Heart right ventricle (tissue), 16 donors: ENCODE data around the gene ZNF189. TPM values are rescaled to one million over a fixed set of nuclear protein-coding genes. Genes with fewer than 3 reads are reported as not detected.
A peak's percentile ranks its signal among the peaks of the same experiment; 100 is the strongest.

ENCODE experiments used
- ATAC-seq, 8 donors: fragments of 200-7000 bp; cut with Tn5 transposase; one replicate each; pipeline ENCODE4 v1.9.1; 2020; ENCODE audit warnings: mild to moderate bottlenecking in 8 of 8, moderate library complexity in 8 of 8, moderate number of reproducible peaks in 1 of 8
- DNase-seq, 2 donors: peaks; one replicate each; pipeline ENCODE4 v3.0.0-alpha.2; 2020
- H3K27ac ChIP-seq, 10 donors: fragments of 200-600 bp; sonication (generic) in 2 of 10; one replicate each; pipeline versions ENCODE4 v1.5.0 to v1.8.0; 2020 to 2022; ENCODE audit warnings: mild to moderate bottlenecking in 3 of 10
- H3K27me3 ChIP-seq, 7 donors: fragments of 200-600 bp; one replicate each; pipeline ENCODE4 v1.8.0; 2021 to 2022; ENCODE audit warnings: mild to moderate bottlenecking in 2 of 7
- H3K36me3 ChIP-seq, 9 donors: fragments of 200-600 bp; sonication (generic) in 1 of 9; one replicate each; pipeline versions ENCODE4 v1.5.0 to v1.8.0; 2020 to 2022; ENCODE audit warnings: mild to moderate bottlenecking in 2 of 9
- H3K4me1 ChIP-seq, 9 donors: fragments of 200-600 bp; sonication (generic) in 1 of 9; one replicate each; pipeline versions ENCODE4 v1.5.0 to v1.8.0; 2020 to 2022; ENCODE audit warnings: mild to moderate bottlenecking in 4 of 9
- H3K4me3 ChIP-seq, 10 donors: fragments of 200-600 bp; sonication (generic) in 2 of 10; one replicate each; pipeline versions ENCODE4 v1.5.0 to v1.8.0; 2020 to 2022; ENCODE audit warnings: mild to moderate bottlenecking in 7 of 10, moderate library complexity in 2 of 10
- H3K9me3 ChIP-seq, 11 donors: fragments of 200-600 bp in 10 of 11; sonication (generic) in 2 of 11; one replicate each; pipeline versions ENCODE4 v1.5.0 to v1.8.0; 2013 to 2022; ENCODE audit warnings: mild to moderate bottlenecking in 2 of 11, control low read depth in 1 of 11, moderate library complexity in 1 of 11
- CTCF ChIP-seq, 9 donors: fragments of 200-600 bp; sonication (generic) in 2 of 9; IDR thresholded peaks; one replicate each; pipeline versions ENCODE4 v1.5.0 to v1.8.0; 2021 to 2022; ENCODE audit warnings: antibody characterized with exemption in 9 of 9, mild to moderate bottlenecking in 5 of 9, moderate library complexity in 1 of 9
- WGBS, 2 donors: extraction: QIAGEN DNeasy Blood & Tissue Kit; methylation state at CpG; one replicate each; pipeline ENCODE4 v1.1.7; 2013; ENCODE audit warnings: inconsistent platforms in 1 of 2; 5-methylcytosine and 5-hydroxymethylcytosine counted together
- intact Hi-C, 10 donors: fragments of 100-400 bp; cut with DNase I; formaldehyde crosslinking; loops; one replicate each; pipeline versions ENCODE4 v1.11.1 to v1.14.2; 2022
- polyA plus RNA-seq, 2 donors: library from polyadenylated mRNA; stranded (reverse); fragments of 200-250 nt; gene quantifications; one replicate each; pipeline ENCODE4 v1.2.3, GENCODE V29; 2013
- total RNA-seq, 10 donors: library from RNA; stranded (reverse); fragmentation: NEBNext Ultra II Directional in 3 of 10; extraction: Animal tissue kit (Norgen Biotek cat#: 25700) in 3 of 10; gene quantifications; one replicate each; pipeline versions ENCODE4 v1.2.1 to v1.2.4, GENCODE V29; 2021 to 2023
- donor health status: Arrhythmogenic right ventricular cardiomyopathy.
- donor health status: ischemic (EF 13 %, LVEDD 7.1; RV severe dilation, severe dysfunction).
- donor health status: healthy with polysubstance abuse.
- donor health status: DM: no; HTN: yes; CAD: no.
- donor health status: DM: no; HTN: no; CAD: no.
- donor health status: ischemic (EF 25% LVEDD 6.9; RV normal size, moderate dysfunction).
- donor health status: ischemic (EF 25% LVEDD 5.7; RV mildly dilated, moderate dysfunction).
- donor health status: healthy.
- donor health status: DM: yes; HTN: yes; CAD: no.
- donor health status: Ischemic cardiomyopathy.
- donor health status: ischemic (EF 35%, LVEDD 5.7; RV mildly dilated, moderate dysfunction).
- donor health status: nonischemic (EF 11% LVEDD 7.7; RV severe dilation, severe dysfunction).
- donor health status: DM: yes; HTN: yes; CAD: no.
- donor health status: PGD.
- donor health status: ischemic (EF 29% LVEDD 5.4; RV normal size, mild dysfunction).
- donor health status: nonischemic (EF 23%, LVEDD 6.1; RV moderate dilation, normal function).

The ZNF189 gene
- total and polyA plus RNA-seq, 12 donors, result 10.9 to 28.0 (median 19.3) TPM

GRCh38 chr9:101415578-101415977 lies 16.9 kb downstream of the ZNF189 start:
- Histone ChIP-seq H3K36me3 (peaks cover 0 to 40% (median 0%) of the 10 kb centered on the region in 9 donors), H3K27me3 (no peaks in the 10 kb centered on the region), H3K27ac (no peak overlapping the region), H3K9me3 (peaks cover 0 to 90% (median 41%) of the 10 kb centered on the region in 11 donors), H3K4me1 (peaks cover 0 to 15% (median 0%) of the 10 kb centered on the region in 9 donors), H3K4me3 (no peak overlapping the region)
- DNase-seq (no peak), ATAC-seq (peak in 1 of 8 donors; percentile 9)
- intact Hi-C loops, result no loop called here
- no peak for TF ChIP-seq CTCF (IDR thresholded peaks at IDR 0.05)

GRCh38 chr9:101417389-101417788 lies 18.7 kb downstream of the ZNF189 start:
- Histone ChIP-seq H3K4me1 (peaks cover 0 to 15% (median 0%) of the 10 kb centered on the region in 9 donors), H3K9me3 (peaks cover 0 to 72% (median 26%) of the 10 kb centered on the region in 11 donors), H3K4me3 (no peak overlapping the region), H3K27ac (no peak overlapping the region), H3K27me3 (no peaks in the 10 kb centered on the region), H3K36me3 (peaks cover 0 to 28% (median 0%) of the 10 kb centered on the region in 9 donors)
- TF ChIP-seq CTCF (IDR thresholded peaks at IDR 0.05), result no peak
- no peak for DNase-seq
- intact Hi-C loops, result no loop called here
- ATAC-seq, result no peak

GRCh38 chr9:101417977-101418376 lies 19.3 kb downstream of the ZNF189 start:
- Histone ChIP-seq H3K9me3 (peaks cover 0 to 66% (median 23%) of the 10 kb centered on the region in 11 donors), H3K4me3 (no peak overlapping the region), H3K4me1 (peaks cover 0 to 15% (median 0%) of the 10 kb centered on the region in 9 donors), H3K36me3 (peaks cover 0 to 22% (median 0%) of the 10 kb centered on the region in 9 donors), H3K27me3 (no peaks in the 10 kb centered on the region), H3K27ac (no peak overlapping the region)
- DNase-seq (no peak), ATAC-seq (no peak)
- intact Hi-C loops, result no loop called here
- no peak for TF ChIP-seq CTCF (IDR thresholded peaks at IDR 0.05)

GRCh38 chr9:101418518-101419430 lies 20.1 kb downstream of the ZNF189 start:
- ATAC-seq, result peak in 2 of 8 donors; percentile 14 to 24
- Histone ChIP-seq H3K27ac (peak overlapping the region in 2 of 10 donors; percentile 2 to 13), H3K36me3 (peaks cover 0 to 16% (median 0%) of the 10 kb centered on the region in 9 donors), H3K27me3 (no peaks in the 10 kb centered on the region), H3K4me3 (no peak overlapping the region), H3K4me1 (peaks cover 0 to 15% (median 0%) of the 10 kb centered on the region in 9 donors), H3K9me3 (peaks cover 0 to 58% (median 16%) of the 10 kb centered on the region in 11 donors)
- intact Hi-C loops, result no loop called here
- WGBS, 2 donors, result 53 to 58% methylated on average over 7 of the region's 7 CpGs
- no peak for DNase-seq
- TF ChIP-seq CTCF (IDR thresholded peaks at IDR 0.05), result no peak
